ENCODE measurements around the gene SH3BP5.

Gene SH3BP5

GRCh38 chr3:15221574-15222217, 110.7 kb downstream of the SH3BP5 start:
- Histone ChIP-seq H3K4me3 (ENCODE audit: severe bottlenecking) (no peak overlapping the region), H3K27me3 (ENCODE audit: insufficient read depth, poor library complexity, severe bottlenecking) (no peaks in the 10 kb centered on the region), H3K27ac (ENCODE audit: poor library complexity, severe bottlenecking) (no peak overlapping the region), H3K9me3 (ENCODE audit: severe bottlenecking) (no peaks in the 10 kb centered on the region), H3K36me3 (ENCODE audit: low read depth) (peaks cover 94% of the 10 kb centered on the region), H3K4me1 (ENCODE audit: insufficient read depth, poor library complexity, severe bottlenecking) (peaks cover 6% of the 10 kb centered on the region)
- DNase-seq (ENCODE audit: low spot score) (no peak), ATAC-seq (ENCODE audit: low read depth) (no peak)
- TF ChIP-seq CTCF (IDR thresholded peaks at IDR 0.05; ENCODE audit: poor library complexity, severe bottlenecking): no peak

- H3K4me3 ChIP-seq (ENCODE audit: severe bottlenecking): no peak overlapping the region
- no peaks in the 10 kb centered on the region for H3K9me3 ChIP-seq (ENCODE audit: severe bottlenecking)
- no peak for ATAC-seq (ENCODE audit: low read depth)
- H3K27ac ChIP-seq (ENCODE audit: poor library complexity, severe bottlenecking): no peak overlapping the region
- DNase-seq (ENCODE audit: low spot score): no peak
- H3K36me3 ChIP-seq (ENCODE audit: low read depth): peaks cover 94% of the 10 kb centered on the region
- no peaks in the 10 kb centered on the region for H3K27me3 ChIP-seq (ENCODE audit: insufficient read depth, poor library complexity, severe bottlenecking)
- TF ChIP-seq CTCF (IDR thresholded peaks at IDR 0.05; ENCODE audit: poor library complexity, severe bottlenecking): no peak
- H3K4me1 ChIP-seq (ENCODE audit: insufficient read depth, poor library complexity, severe bottlenecking): peaks cover 6% of the 10 kb centered on the region
These were observed 111.7 kb downstream of the SH3BP5 start for GRCh38 chr3:15220661-15221060.

- Histone ChIP-seq H3K27me3 (ENCODE audit: insufficient read depth, poor library complexity, severe bottlenecking) (no peaks in the 10 kb centered on the region), H3K4me1 (ENCODE audit: insufficient read depth, poor library complexity, severe bottlenecking) (peaks cover 6% of the 10 kb centered on the region), H3K4me3 (ENCODE audit: severe bottlenecking) (no peak overlapping the region), H3K9me3 (ENCODE audit: severe bottlenecking) (no peaks in the 10 kb centered on the region), H3K36me3 (ENCODE audit: low read depth) (peaks cover 93% of the 10 kb centered on the region), H3K27ac (ENCODE audit: poor library complexity, severe bottlenecking) (no peak overlapping the region)
- no peak for TF ChIP-seq CTCF (IDR thresholded peaks at IDR 0.05; ENCODE audit: poor library complexity, severe bottlenecking)
- DNase-seq (ENCODE audit: low spot score) (no peak), ATAC-seq (ENCODE audit: low read depth) (no peak)
These were observed 112.3 kb downstream of the SH3BP5 start for GRCh38 chr3:15220056-15220455.

- Histone ChIP-seq H3K36me3 (ENCODE audit: low read depth) (peaks cover 89% of the 10 kb centered on the region), H3K4me1 (ENCODE audit: insufficient read depth, poor library complexity, severe bottlenecking) (no peaks in the 10 kb centered on the region), H3K27ac (ENCODE audit: poor library complexity, severe bottlenecking) (no peak overlapping the region), H3K9me3 (ENCODE audit: severe bottlenecking) (no peaks in the 10 kb centered on the region), H3K4me3 (ENCODE audit: severe bottlenecking) (no peak overlapping the region), H3K27me3 (ENCODE audit: insufficient read depth, poor library complexity, severe bottlenecking) (no peaks in the 10 kb centered on the region)
- ATAC-seq (ENCODE audit: low read depth): no peak
- no peak for DNase-seq (ENCODE audit: low spot score)
- no peak for TF ChIP-seq CTCF (IDR thresholded peaks at IDR 0.05; ENCODE audit: poor library complexity, severe bottlenecking)
These were observed 113.7 kb downstream of the SH3BP5 start for GRCh38 chr3:15218689-15219088.

- no peak for DNase-seq (ENCODE audit: low spot score)
- H3K4me3 ChIP-seq (ENCODE audit: severe bottlenecking): no peak overlapping the region
- TF ChIP-seq CTCF (IDR thresholded peaks at IDR 0.05; ENCODE audit: poor library complexity, severe bottlenecking): no peak
- H3K36me3 ChIP-seq (ENCODE audit: low read depth): peaks cover 89% of the 10 kb centered on the region
- no peaks in the 10 kb centered on the region for H3K9me3 ChIP-seq (ENCODE audit: severe bottlenecking)
- H3K27ac ChIP-seq (ENCODE audit: poor library complexity, severe bottlenecking): no peak overlapping the region
- no peaks in the 10 kb centered on the region for H3K27me3 ChIP-seq (ENCODE audit: insufficient read depth, poor library complexity, severe bottlenecking)
- no peaks in the 10 kb centered on the region for H3K4me1 ChIP-seq (ENCODE audit: insufficient read depth, poor library complexity, severe bottlenecking)
- ATAC-seq (ENCODE audit: low read depth): no peak
These were observed 114.5 kb downstream of the SH3BP5 start for GRCh38 chr3:15217841-15218267.

All from RWPE2 (cell line).